ENCODE data around the gene CNST.
"Not testable (repeated sequence)": the region's sequence is repeated elsewhere in the genome, so short reads cannot be mapped to it uniquely, and the experiment has no call there.

The CNST gene

GRCh38 chr1:246680696-246681130 is 114.5 kb downstream of the CNST start:
- DNase-seq = no peak

GRCh38 chr1:246681900-246682895 is 115.9 kb downstream of the CNST start:
- DNase-seq = no peak

- DNase-seq = no peak
These were observed 117.3 kb downstream of the CNST start for GRCh38 chr1:246683521-246683920.

- no peak for DNase-seq
These were observed 120.7 kb downstream of the CNST start for GRCh38 chr1:246687002-246687401.

- DNase-seq = peak; percentile 19
These were observed 123.3 kb downstream of the CNST start for GRCh38 chr1:246689409-246690008.

DNA sequence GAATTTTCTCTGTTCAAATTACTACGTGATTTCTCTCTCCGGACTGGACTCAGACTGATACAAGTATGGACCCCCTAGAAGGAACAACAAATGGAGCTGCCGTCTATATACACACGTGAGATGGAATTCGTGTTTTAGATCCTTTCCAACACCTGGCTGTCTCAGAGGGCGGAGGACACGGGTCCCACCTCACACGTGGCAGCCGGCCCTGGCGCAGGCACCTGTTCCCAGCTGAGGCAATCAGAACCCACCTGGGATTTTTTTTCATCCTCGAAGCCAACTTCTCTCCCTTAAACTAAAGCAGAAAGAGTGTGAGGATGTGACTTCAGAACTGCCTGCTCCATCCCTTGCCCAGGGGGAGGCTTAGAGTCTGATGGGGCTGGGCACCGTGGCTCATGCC is 123.8 kb downstream of the CNST start:
- DNase-seq = no peak

DNA sequence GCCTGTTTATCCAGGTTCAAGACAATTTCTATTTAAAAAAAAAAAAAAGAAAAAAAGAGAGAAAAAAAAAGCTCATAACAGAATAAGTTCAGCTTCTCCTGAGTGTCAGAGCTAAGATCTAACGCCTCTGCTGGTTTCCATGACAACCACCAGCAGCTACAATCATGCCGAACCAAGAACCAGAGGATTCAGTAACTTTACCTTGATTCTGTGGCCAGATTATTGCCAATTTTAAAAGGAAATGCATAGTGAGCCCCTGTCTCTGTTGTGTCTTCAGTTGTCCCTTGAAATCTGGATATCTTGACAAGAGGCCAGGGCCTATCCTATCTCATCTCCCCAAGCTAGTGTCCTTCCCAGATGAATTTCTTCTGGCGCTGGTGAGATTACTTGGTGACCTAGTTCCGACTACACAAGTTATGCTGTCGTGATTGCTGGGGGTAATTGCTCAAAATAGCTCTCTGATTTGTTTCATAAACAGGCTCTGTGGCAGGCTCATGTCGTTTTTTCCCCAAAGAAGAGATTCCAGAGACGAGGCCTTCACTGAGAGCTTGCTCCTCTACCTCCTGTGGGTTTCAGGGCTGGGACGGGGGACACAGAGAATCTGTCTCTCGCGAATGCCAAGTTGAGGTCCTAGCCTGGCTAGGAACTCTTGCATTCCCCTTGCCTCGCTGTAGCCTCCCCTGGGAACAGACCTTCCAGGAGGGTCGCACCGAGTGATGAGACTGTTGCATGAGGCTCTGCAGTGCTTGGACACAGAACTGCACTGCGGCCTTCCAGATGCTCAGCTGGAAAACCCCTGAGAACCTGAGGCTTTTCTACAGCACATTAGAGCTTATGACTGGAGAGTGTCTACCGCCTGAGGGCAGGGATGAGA is 125.6 kb downstream of the CNST start:
- no peak for DNase-seq

DNA sequence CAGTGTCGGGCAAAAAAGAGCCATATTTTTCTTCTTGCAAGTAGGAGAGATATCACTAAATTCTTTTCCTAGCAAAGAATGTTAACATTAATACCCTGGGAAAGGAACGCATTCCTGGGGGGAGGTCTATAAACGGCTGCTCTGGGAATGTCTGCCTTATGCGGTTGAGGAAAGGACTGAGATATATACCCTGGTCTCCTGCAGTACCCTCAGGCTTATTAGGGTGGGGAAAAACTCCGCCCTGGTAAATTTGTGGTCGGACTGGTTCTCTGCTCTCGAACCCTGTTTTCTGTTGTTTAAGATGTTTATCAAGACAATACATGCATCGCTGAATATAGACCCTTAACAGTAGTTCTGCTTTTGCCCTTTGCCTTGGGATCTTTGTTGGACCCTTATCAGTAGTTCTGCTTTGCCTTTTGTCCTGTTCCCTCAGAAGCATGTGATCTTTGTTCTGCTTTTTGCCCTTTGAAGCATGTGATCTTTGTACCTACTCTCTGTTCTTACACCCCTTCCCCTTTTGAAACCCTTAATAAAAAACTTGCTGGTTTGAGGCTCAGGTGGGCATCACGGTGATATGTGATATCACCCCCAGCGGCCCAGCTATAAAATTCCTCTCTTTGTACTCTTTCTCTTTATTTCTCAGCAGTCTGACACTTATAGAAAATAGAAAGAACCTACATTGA is 128.1 kb downstream of the CNST start:
- not testable (repeated sequence) for DNase-seq

DNA sequence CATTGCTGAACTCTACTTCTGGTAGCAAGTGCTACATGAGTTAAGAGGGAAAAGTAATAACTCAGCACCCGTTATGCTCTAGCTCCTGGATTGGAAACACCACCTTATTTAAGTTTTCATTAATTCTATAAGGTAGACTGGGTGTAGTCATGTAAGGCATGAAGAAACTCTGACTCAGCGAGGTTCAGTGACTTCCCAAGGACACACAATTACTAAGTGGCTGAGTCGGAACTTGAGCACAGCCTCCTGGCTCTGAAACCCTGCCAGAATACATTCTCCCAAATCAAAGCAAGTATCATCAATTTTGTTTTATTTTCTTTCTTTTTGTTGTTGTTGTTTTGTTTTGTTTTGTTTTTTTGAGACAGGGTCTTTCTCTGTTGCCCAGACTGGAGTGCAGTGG is 128.9 kb downstream of the CNST start:
- no peak for DNase-seq

GRCh38 chr1:246695666-246696065 is 129.4 kb downstream of the CNST start:
- no peak for DNase-seq

GRCh38 chr1:246698466-246699094 is 132.3 kb downstream of the CNST start:
- DNase-seq = no peak

DNA sequence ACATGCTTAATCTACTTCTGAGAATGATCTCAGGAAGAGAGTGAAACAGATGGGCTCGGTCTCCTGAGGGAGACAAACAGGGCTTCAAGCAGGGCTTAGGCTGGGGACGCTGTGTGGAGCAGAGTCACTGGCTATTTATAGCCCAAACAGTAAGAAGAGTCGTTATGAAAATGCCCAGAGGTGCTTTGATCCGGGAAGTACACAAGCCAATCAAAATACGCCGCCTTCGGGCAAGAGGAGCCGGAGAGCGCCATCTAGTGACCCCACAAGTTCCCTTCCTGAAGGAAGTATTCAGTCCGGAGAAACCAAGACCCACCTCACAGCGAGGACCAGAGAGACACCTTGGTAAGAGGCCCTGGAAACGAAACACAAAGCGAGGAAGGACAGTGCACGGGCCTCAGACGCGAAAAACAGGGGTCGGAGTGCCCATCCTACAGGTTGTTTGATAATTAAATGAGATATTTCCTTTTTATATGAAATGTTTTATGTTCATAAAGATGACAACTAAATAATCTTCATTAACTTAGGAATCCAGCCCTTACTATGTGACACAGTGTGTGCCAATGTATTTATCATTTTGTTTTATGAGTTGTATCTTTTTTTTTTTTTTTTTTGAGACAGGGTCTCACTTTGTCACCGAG is 133.0 kb downstream of the CNST start:
- DNase-seq = peak; percentile 64

DNA sequence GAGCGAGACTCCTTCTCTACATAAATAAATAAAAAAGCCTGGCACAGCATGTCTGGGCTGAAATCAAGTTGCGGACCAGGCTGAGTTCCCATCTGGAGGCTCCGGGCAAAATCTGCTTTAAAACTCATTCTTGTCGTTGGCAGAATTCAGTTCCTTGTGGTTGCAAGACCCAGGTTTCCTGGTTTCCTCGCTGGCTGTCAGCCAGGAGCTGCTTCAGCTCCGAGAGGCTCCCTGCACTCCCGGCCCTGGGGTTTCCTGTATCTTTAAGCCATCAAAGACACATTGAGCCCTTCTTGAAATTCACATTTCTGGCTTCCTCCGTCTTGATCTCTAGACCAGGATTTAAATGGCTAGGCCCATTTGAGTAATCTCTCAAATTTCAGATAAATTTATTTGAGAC is 137.3 kb downstream of the CNST start:
- no peak for DNase-seq

DNA sequence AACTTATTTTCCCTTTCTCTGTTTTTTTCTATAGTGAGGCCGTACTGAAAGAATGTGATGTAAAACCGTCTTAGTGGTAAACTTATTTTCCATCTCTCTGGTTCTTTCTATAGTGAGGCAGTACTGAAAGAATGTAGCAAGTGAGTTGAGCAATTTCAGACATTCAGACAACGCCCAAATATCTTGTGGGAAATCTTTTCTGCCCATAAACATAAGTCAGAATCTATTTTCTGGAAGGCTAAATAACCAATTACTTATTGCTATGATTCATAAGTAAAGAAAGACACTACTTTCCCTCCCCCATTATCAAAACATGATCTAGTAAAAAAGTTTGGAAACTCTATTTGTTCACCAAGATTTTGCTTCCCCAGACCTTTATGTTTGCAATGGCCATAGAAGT is 139.1 kb downstream of the CNST start:
- DNase-seq = no peak

DNA sequence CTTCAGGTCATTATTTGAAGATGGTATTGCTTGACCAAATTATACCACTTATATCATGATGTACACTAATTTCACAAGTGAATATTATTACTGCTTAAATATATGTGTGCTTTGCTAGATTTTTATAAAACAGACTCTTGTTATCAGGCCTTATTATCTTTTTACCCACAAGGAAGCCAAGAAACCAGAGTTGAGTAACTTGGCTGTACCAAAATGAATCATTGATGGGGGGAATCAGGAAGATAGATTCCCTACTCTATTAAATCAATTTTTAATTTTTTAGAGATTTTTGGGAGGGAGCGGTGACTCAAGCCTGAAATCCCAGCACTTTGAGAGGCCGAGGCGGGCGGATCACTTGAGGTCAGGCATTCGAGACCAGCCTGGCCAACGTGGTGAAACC is 141.9 kb downstream of the CNST start:
- DNase-seq = no peak

DNA sequence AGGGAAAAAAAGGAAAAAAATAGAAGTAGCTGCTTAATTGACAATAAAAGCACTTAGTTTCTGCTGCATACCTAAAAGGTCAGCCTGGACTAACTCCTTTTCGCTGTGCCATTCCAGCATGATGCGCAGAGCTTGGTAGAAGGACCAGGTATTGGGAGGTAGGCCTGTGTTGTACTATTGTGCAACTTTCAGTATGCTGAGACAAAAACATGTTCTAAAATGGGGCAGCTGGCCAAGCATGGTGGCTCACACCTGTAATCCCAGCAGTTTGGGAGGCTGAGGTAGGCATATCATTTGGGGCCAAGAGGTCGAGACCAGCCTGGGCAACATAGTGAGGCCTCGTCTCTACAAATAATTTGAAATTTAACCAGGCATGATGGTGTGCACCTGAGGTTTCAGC is 142.9 kb downstream of the CNST start:
- no peak for DNase-seq

GRCh38 chr1:246709835-246710234 is 143.6 kb downstream of the CNST start:
- DNase-seq = no peak

- no peak for DNase-seq
These were observed 145.3 kb downstream of the CNST start for GRCh38 chr1:246711548-246712003.

- DNase-seq = not testable (repeated sequence)
These were observed 146.2 kb downstream of the CNST start for GRCh38 chr1:246712428-246712827.
